Stimulated activated CD4-positive, alpha-beta T cell treated with anti-CD3 and anti-CD28 coated beads, Interleukin-1b, Interleukin-23, amount 100 ng/mL, for 48 hours (primary cell): ENCODE results near the gene TRIM67.
"Not testable (repeated sequence)": the region's sequence is repeated elsewhere in the genome, so short reads cannot be mapped to it uniquely, and the experiment has no call there.

ENCODE experiments used
- DNase-seq: peaks from one replicate; pipeline ENCODE4 v3.0.0-alpha.2; 2020

The TRIM67 gene

DNA sequence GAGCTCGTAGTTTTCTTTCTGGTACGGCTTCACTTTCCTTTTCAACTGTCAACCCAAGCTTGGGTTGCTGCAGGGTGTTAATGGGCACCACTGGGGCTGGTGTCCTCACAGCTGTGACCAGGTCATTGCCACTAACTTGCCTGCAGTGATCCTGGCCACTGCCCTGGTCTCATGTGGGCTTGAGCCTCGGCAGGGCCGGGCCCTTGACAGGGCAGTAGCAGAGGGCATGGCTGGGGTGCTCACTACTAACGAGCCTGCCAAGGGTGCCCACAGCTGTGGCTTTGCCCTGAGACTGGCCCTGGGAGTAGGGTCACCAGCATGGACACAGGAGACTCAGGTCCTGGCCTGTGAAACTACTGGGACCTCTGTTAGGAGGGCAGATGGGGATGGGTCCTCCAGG, 47.7 kb downstream of the TRIM67 start:
- no peak for DNase-seq

DNA sequence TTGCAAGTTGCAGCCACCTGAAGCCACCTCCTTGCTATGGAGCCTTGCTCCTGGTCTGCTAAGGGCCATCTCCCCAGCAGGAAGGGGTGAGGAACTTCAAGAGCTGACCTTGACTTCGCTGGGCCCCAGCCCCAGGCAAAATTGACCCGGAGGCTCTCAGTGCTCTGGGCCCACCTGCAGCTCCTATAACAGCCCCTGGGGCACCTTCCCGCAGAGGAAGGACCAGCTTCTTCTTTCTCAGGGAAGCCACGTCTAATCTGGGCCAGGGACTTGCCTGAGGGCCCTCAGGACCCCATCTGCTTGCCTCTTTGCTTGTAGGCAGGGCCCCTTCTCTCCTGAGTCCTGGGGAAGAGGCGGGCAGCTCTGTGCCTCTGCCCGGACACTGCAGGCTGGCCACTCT, 48.3 kb downstream of the TRIM67 start:
- DNase-seq: no peak

- DNase-seq: peak; percentile 91
Observed at GRCh38 chr1:231211005-231211857, 49.4 kb downstream of the TRIM67 start.

DNA sequence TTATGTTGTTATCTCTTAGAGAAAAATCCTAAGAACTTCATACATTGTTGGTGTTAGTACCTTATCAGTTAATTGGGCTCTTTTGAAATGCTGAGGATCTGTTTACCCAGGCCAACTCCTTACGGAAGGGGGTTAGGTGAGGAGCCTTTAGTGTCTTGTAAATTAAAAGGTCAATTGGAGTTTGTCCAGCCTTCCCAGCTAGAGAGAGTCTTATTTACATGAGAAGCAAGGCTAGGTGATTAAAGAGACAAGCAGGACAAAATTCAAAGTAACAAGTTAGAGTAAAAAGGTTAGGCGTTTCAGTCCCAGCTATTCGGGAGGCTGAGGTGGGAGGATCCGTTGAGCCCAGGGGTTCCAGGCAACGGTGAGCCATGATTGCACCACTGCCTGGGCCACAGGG, 50.4 kb downstream of the TRIM67 start:
- DNase-seq: not testable (repeated sequence)

DNA sequence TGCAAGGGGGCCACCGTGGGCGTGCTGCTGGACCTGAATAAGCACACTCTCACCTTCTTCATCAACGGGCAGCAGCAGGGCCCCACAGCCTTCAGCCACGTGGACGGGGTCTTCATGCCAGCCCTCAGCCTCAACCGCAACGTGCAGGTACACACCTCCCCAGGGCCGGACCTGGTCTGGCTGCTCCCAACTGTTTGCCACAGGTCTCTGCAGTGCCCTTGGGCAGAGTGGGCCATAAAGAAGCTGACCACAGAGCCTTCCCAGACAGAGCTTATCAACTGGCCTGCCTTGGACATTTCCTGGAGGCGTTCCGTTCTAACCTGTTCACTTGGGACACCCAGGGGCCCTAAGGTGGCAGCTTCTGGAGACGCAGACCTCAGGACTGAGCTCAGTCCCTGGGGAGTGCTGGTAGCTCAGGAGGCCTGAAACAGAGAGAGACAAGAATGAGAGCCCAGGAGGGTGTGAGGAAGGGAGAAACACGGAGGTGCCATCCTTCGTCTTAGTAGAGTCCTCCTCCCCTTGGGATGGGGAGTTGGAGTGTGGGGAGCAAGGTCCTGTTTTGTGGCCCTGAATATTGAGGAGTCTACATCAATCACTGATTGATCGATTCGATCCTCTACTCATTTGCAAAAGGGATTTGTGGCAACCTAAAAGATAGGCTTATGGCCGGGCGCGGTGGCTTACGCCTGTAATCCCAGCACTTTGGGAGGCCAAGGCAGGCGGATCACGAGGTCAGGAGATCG, 52.1 kb downstream of the TRIM67 start:
- no peak for DNase-seq

DNA sequence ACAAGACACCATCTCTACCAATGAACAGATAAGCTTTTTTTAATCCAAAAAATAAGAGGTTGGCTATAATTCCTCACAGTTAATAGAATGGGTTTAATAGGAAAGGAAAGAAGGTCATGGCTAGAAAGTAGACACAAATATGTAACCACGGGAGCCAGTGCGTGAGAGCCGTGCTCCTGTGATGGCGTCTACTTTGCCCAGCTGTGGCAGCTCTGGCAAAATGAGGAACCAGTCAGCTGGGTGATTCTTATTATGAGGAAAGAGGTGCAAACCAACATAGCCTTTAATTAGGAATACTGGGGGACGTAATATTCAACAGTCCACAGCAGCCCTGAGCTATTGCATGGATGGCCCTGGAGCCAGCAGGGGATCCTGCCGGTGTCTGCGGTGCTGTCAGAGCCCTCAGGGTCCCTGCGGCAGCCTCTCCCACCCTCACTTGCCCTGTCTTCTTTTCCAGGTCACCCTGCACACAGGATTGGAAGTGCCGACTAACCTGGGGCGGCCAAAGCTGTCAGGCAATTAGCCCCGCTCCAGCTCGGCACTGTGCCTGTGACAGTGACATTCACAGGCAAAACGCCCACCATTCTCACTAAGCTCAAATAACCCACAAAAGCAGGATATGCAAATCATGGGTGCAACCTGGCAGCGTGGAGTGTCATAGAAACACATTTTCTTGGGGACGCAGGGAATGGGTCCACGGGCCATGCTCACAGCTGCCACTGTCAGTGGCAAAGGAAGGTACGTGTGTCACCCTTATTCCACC, 53.2 kb downstream of the TRIM67 start:
- DNase-seq: no peak

- no peak for DNase-seq
Observed at GRCh38 chr1:231215681-231216385, 54.0 kb downstream of the TRIM67 start.

GRCh38 chr1:231216498-231216897, 54.6 kb downstream of the TRIM67 start:
- DNase-seq: no peak

DNA sequence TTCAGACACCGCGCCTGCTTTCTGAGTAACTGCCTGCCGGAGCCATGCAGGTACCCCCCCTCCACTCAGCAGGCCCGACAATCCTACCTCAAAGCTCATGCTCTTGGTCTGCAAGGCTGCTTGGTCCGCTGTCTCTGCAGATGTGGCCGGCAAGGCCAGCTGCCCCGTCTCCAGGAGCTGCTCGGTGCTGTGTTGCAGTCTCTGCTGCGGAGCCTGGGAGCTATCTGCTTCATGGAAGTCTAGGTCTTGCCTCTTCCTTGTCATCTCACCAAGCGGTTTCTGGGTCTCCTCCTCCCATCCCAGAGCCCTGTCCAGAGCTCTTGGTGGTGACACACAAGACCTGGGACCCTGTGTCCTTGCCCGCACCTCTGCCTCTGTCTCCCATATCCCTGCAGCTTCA, 55.2 kb downstream of the TRIM67 start:
- DNase-seq: no peak

DNA sequence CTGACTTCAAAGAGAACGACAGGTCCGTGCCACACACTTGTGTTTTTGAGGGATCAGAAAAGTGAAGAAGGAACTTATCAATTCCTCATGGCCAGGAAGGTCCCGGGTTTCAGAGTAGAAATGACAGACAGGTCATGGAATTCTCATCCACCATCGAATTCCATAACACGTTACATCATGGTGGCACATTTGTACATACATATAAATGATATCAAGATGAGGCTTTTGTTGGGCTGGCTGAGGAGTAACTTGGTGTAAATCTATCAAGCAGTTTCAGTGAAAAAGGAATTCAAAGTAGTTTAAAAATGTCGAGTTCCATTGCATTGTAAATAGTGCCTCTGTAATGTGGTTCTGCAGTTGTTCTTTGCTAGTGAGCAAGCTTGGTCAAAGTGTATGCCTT, 56.2 kb downstream of the TRIM67 start:
- DNase-seq: no peak

GRCh38 chr1:231219422-231220401, 57.9 kb downstream of the TRIM67 start:
- no peak for DNase-seq

- DNase-seq: no peak
Observed at GRCh38 chr1:231220801-231221200, 58.9 kb downstream of the TRIM67 start.

DNA sequence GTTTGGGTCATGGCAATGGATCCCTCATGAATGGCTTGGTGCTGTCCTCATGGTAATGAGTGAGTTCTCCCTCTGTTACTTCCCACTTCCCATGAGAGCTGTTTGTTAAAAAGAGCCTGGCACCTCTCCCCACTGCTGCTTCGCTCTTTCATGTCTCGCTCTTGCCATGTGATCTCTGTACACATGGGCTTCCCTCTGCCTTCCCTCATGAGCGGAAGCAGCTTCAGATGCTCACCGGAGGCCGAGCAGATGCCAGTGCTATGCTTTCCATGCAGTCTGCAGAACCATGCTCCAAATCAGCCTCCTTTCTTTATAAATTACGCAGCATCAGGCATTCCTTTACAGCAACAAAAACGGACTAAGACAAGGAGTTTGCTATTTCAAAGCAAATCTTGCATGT, 64.3 kb downstream of the TRIM67 start:
- DNase-seq: no peak

GRCh38 chr1:231231511-231231910, 69.7 kb downstream of the TRIM67 start:
- DNase-seq: no peak

DNA sequence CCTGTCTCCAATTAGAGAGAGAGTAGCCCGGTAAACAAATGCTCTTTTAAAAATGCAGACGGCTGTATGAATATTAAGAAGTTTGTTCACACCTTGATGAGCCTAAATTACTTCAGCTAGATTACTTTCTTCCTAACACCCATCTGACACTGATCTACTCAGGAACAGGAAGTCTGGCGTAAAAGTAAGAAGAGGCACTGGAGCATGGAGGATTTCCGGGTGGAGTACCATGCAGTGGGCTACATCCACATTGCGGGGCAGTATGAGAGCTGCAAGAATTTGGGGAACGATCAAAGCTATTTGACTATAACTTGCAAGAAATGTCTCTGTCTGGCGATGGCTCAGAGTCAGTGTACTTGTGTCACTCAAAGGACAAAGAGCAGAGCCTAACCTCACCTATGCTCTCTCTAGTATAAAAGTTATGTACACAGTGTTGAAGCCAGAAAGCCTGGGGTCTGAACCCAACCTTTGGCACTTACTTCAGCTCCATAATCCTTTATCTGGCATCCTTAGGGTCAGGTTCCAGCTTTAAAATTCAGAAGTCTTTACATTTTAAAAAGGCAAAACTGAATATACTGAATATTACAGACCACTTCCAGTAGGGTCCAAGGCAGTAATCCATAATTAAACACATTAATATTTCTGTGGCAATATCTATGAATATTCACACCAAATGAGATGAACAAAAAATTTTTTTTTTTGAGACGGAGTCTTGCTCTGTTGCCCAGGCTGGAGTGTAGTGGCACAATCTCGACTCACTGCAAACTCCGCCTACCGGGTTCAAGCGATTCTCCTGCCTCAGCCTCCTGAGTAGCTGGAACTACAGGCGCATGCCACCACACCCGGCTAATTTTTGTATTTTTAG, 71.2 kb downstream of the TRIM67 start:
- no peak for DNase-seq

DNA sequence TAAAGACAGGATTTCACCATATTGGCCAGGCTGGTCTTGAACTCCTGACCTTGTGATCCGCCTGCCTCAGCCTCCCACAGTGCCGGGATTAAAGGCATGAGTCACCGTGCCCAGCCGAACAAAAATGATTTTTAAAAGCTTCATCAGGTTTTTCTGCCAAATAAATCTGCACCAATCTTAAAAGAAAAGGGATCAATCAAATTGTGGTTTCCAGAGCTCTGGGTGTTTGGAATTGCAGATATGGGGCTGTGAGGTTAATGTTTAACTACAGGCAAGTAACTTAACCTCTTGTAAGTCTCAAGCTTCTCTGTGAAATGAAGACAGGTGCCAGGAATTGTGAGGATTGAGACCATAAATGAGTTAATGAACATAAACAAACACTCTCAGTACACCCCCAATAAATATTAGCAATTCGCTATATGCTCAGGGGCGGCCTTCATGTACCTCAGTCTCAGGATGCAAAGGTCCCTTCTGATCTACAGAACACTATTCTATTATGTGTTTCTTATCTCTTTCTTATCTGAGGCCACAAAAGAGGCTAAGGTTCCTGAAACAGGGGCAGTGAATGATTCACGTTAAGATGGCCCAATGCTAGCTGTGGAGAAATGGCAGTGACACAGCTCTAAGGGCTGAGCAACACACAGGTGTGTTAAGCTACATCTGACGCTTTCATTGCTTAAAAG, 72.0 kb downstream of the TRIM67 start:
- DNase-seq: no peak

DNA sequence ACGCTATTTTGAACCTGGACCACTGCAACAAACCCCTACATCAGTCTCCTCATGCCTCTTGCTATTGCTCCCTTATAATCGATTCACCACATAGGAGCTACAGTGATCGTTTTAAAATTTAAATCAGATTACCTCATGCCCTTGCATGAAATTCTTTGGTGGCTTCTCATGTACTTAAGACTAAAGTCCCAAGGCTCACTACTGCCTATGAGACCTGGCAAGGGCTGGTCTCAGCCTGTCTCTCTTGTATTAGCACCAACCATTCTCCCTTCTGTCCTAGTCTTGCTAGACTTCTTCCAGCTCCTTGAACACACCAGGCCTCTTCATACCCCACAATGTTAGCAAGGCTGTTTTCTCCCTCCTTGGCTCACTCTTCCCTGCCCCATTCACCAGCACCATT, 72.6 kb downstream of the TRIM67 start:
- DNase-seq: no peak

DNA sequence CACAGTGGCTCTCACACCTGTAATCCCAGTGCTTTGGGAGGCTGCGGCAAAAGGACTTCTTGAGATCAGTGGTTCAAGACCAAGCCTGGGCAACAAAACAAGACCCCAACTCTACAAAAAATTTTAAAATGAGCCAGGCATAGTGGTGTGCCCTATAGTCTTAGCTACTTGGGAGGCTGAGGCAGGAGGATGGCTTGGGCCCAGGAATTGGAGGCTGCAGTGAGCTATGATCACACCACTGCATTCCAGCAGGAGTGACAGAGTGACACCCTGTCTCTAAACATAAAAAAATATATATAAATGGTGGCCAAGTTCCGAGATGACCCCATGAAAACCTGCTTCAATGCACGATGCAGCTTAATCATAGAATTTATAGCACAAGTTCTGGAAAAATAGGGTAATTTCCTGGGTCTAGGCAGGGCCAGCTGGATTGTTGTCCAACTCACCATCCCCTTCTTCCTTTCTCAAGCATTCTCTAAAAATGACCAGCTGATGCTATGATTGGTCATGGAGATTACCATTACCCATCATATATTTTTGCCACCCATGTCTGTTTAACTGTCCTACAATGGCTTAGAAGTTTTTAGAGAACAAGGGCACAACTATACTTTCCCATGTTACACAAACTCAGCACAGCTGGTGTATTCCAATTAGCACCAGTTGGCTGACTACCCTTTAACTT, 73.8 kb downstream of the TRIM67 start:
- no peak for DNase-seq

DNA sequence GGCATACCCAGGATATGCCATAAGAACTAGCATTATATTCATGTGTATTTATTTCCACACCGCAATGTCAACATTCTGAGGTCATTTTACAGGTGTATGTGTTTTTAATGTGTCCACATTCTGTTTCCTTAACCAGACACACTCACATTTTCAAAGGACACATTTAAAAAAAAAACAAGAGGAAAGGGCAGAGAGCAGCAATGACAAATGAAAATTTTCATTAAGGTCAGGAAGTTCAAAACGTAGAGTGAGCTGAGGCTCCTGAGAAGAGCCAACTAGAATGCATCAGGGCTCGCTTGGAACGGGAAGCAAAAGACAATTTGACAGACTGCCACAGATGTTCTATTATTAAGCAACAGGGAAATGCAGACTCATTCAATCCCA, 74.3 kb downstream of the TRIM67 start:
- no peak for DNase-seq
